Kidney (tissue), 14 donors: ENCODE data around the gene B3GAT1. TPM values are rescaled to one million over a fixed set of nuclear protein-coding genes. Genes with fewer than 3 reads are reported as not detected.

Experiments used
- DNase-seq, 5 donors: peaks; one replicate each; pipeline ENCODE4 v3.0.0-alpha.2; 2013 to 2020
- FAIRE-seq: peaks from 2 replicates; lab custom pipeline; 2012; peaks lifted over from hg19 to GRCh38; lab: Jason Lieb, UNC
- H3K27ac ChIP-seq, 2 donors: one replicate each; pipeline ENCODE4 v1.7.0; 2013; ENCODE audit warnings: low read depth in 2 of 2, low read length in 2 of 2, inconsistent platforms in 1 of 2
- H3K27me3 ChIP-seq: one replicate; pipeline ENCODE4 v1.7.1; 2013; ENCODE audit warnings: low read length, inconsistent platforms; ENCODE audit not compliant: control insufficient read depth, insufficient read depth
- H3K36me3 ChIP-seq, 3 donors: one replicate each; pipeline versions ENCODE4 v1.7.0 to v1.7.1; 2013; ENCODE audit warnings: low read length in 3 of 3, control low read depth in 1 of 3, inconsistent platforms in 1 of 3; ENCODE audit not compliant: insufficient read depth in 3 of 3, control insufficient read depth in 2 of 3
- H3K4me1 ChIP-seq, 3 donors: one replicate each; pipeline versions ENCODE4 v1.7.0 to v1.7.1; 2013; ENCODE audit warnings: low read length in 3 of 3, inconsistent platforms in 1 of 3, low read depth in 1 of 3; ENCODE audit not compliant: control insufficient read depth in 2 of 3, insufficient read depth in 2 of 3
- H3K4me3 ChIP-seq, 3 donors: one replicate each; pipeline versions ENCODE4 v1.7.0 to v1.8.1; 2013; ENCODE audit warnings: low read length in 3 of 3, control low read depth in 1 of 3, inconsistent platforms in 1 of 3
- H3K9ac ChIP-seq, 3 donors: one replicate each; pipeline versions ENCODE4 v1.7.0 to v1.7.1; 2013; ENCODE audit warnings: low read length in 3 of 3, control low read depth in 1 of 3, inconsistent platforms in 1 of 3
- H3K9me3 ChIP-seq, 3 donors: one replicate each; pipeline versions ENCODE4 v1.7.0 to v1.7.1; 2013; ENCODE audit warnings: low read length in 3 of 3, control low read depth in 1 of 3, inconsistent platforms in 1 of 3; ENCODE audit not compliant: control insufficient read depth in 2 of 3, insufficient read depth in 1 of 3
- intact Hi-C: fragments of 100-400 bp; cut with DNase I; formaldehyde crosslinking; loops from one replicate; pipeline ENCODE4 v1.11.1; 2022
- polyA plus RNA-seq: library from polyadenylated mRNA; stranded (reverse); fragments of 350-450 nt; fragmentation: Illumina TruSeq; extraction: RNeasy Lipid Tissue Mini Kit (QIAGEN cat#74804); gene quantifications from one replicate; pipeline ENCODE4 v1.2.3, GENCODE V29; 2014; ENCODE audit warnings: low read depth, low replicate concordance; ENCODE audit not compliant: insufficient read depth
- total RNA-seq: library from RNA; stranded (reverse); fragmentation: NEBNext Ultra II Directional; extraction: Animal tissue kit (Norgen Biotek cat#: 25700); gene quantifications from one replicate; pipeline ENCODE4 v1.2.1, GENCODE V29; 2021
- TF ChIP-seq, protein P1 (sequence below): IDR thresholded peaks from 3 replicates; pipeline ENCODE4 v1.5.1; 2012; ENCODE audit warnings: mild to moderate bottlenecking, moderate library complexity, borderline replicate concordance; ENCODE audit not compliant: insufficient read depth; ENCODE audit errors: extremely low read depth
- donor health status: control.
- donor health status: control.
- donor health status: control.
- donor health status: control.
- donor health status: control.
- donor health status: DM: yes; HTN: yes; CAD: no.
- donor health status: Normal renal cell carcinoma (clear cell type).

B3GAT1 gene
- total and polyA plus RNA-seq, 2 donors from 2014 or later: 0.82 to 3.7 TPM

DNA sequence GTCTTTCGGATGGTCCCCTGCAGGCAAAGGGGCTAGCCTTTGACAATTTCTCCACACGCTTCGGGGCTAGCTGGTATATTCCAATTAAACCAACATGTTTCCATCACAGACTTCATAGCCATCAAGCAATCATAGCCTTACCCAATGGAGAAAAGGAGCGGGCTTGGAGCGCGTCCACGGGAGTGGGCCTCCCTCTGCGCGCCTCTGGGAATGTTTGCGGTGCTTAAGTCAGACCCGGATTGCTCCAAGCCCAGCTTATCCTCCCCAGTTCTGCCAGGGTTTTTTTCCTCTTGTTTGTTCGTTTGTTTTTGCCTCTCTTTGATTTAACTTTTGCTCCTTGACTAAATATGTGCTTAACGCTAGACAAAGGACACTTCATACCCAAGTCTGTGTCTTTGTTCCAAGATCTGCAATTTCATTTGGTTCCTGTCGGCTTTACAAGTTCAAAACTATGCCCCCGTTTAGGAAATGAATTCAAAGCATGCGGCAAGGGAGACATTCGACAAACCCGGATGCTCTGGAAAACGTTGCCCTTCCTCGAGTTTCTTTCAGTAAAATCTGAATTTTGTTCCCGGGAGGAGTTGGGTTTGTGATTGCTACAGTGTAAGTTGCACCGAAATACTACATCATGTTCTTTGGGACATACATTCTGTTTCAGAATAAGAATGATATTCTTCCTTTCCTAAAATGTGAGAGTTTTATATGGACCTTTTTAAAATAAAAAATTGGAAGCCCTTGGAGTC lies 81.3 kb downstream of the B3GAT1 start:
- intact Hi-C loops: no loop called here
- no peak overlapping the region for H3K9ac ChIP-seq

More for the DNA sequence above, 81.3 kb downstream of the B3GAT1 start:
- no peaks in the 10 kb centered on the region for H3K36me3 ChIP-seq
- H3K4me1 ChIP-seq: peaks cover 3 to 15% (median 4%) of the 10 kb centered on the region in 3 donors
- H3K27ac ChIP-seq: no peak overlapping the region
- H3K27me3 ChIP-seq: peaks cover 10% of the 10 kb centered on the region
- DNase-seq (peak in 1 of 5 donors; percentile 10), FAIRE-seq (no peak)
- H3K4me3 ChIP-seq: peak overlapping the region; percentile 16 to 64 (median 39)
- H3K9me3 ChIP-seq: no peaks in the 10 kb centered on the region
- TF ChIP-seq, protein P1, sequence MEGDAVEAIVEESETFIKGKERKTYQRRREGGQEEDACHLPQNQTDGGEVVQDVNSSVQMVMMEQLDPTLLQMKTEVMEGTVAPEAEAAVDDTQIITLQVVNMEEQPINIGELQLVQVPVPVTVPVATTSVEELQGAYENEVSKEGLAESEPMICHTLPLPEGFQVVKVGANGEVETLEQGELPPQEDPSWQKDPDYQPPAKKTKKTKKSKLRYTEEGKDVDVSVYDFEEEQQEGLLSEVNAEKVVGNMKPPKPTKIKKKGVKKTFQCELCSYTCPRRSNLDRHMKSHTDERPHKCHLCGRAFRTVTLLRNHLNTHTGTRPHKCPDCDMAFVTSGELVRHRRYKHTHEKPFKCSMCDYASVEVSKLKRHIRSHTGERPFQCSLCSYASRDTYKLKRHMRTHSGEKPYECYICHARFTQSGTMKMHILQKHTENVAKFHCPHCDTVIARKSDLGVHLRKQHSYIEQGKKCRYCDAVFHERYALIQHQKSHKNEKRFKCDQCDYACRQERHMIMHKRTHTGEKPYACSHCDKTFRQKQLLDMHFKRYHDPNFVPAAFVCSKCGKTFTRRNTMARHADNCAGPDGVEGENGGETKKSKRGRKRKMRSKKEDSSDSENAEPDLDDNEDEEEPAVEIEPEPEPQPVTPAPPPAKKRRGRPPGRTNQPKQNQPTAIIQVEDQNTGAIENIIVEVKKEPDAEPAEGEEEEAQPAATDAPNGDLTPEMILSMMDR: no peak

Other genes starting within 250 kb of the B3GAT1 start
- gene NCAPD3, start 188.3 kb downstream of the B3GAT1 start, total RNA-seq: 21.3 TPM
- 3.7 TPM for gene NCAPD3, start 188.3 kb downstream of the B3GAT1 start, polyA plus RNA-seq
- gene VPS26B, start 187.6 kb downstream of the B3GAT1 start, total RNA-seq: 34.6 TPM
- gene VPS26B, start 187.6 kb downstream of the B3GAT1 start, polyA plus RNA-seq: 20.5 TPM
- gene THYN1, start 158.9 kb downstream of the B3GAT1 start, total RNA-seq: 32.2 TPM
- 74.0 TPM for gene THYN1, start 158.9 kb downstream of the B3GAT1 start, polyA plus RNA-seq
- gene ACAD8, start 158.7 kb downstream of the B3GAT1 start, total RNA-seq: 28.1 TPM
- 42.1 TPM for gene ACAD8, start 158.7 kb downstream of the B3GAT1 start, polyA plus RNA-seq
- gene GLB1L3, start 135.9 kb downstream of the B3GAT1 start, total RNA-seq: 0.06 TPM
- gene GLB1L3, start 135.9 kb downstream of the B3GAT1 start, polyA plus RNA-seq: 0.17 TPM
- gene GLB1L2, start 80.3 kb downstream of the B3GAT1 start, total RNA-seq: 10.0 TPM
- 26.1 TPM for gene GLB1L2, start 80.3 kb downstream of the B3GAT1 start, polyA plus RNA-seq